ACHN (cell line): Measurements from ENCODE around the gene HLX.

Source experiments
- DNase-seq: peaks from one replicate; pipeline ENCODE4 v3.0.0-alpha.2; 2015
- in situ Hi-C: cut with HindIII; loops from 2 replicates; pipeline ENCODE4 v1.10.0; 2017; ENCODE audit warnings: low sequenced_read_pairs, low pct_ligation_motif_present, low pct_unique_long_range_greater_than_20kb

Gene HLX

GRCh38 chr1:220880726-220881506, 1.7 kb downstream of the HLX start:
- no peak for DNase-seq
- in situ Hi-C loops, result no loop called here

- DNase-seq, result no peak
- in situ Hi-C loops, result no loop called here
These were observed 3.0 kb downstream of the HLX start for GRCh38 chr1:220882061-220882891.

GRCh38 chr1:220884109-220884980, 5.1 kb downstream of the HLX start:
- no peak for DNase-seq
- in situ Hi-C loops, result no loop called here

GRCh38 chr1:220884981-220885918, 6.0 kb downstream of the HLX start:
- in situ Hi-C loops, result no loop called here
- DNase-seq, result no peak

- DNase-seq, result no peak
- in situ Hi-C loops, result no loop called here
These were observed 6.7 kb downstream of the HLX start for GRCh38 chr1:220885971-220886370.

GRCh38 chr1:220886470-220887201, 7.4 kb downstream of the HLX start:
- in situ Hi-C loops, result no loop called here
- no peak for DNase-seq

- no peak for DNase-seq
- in situ Hi-C loops, result no loop called here
These were observed 7.9 kb downstream of the HLX start for GRCh38 chr1:220887202-220887519.

- DNase-seq, result peak; percentile 21
- in situ Hi-C loops, result no loop called here
These were observed 8.5 kb downstream of the HLX start for GRCh38 chr1:220887520-220888416.

GRCh38 chr1:220888417-220888986, 9.3 kb downstream of the HLX start:
- in situ Hi-C loops, result no loop called here

GRCh38 chr1:220889333-220889732, 10.1 kb downstream of the HLX start:
- in situ Hi-C loops, result no loop called here

More at GRCh38 chr1:220888417-220888986, 9.3 kb downstream of the HLX start:
- no peak for DNase-seq

GRCh38 chr1:220889848-220890287, 10.6 kb downstream of the HLX start:
- in situ Hi-C loops, result no loop called here
- DNase-seq, result no peak

More at GRCh38 chr1:220889333-220889732, 10.1 kb downstream of the HLX start:
- DNase-seq, result no peak

- in situ Hi-C loops, result no loop called here
- no peak for DNase-seq
These were observed 11.4 kb downstream of the HLX start for GRCh38 chr1:220890602-220891001.

GRCh38 chr1:220891224-220892085, 12.2 kb downstream of the HLX start:
- DNase-seq, result no peak
- in situ Hi-C loops, result no loop called here

- no peak for DNase-seq
- in situ Hi-C loops, result no loop called here
These were observed 12.8 kb downstream of the HLX start for GRCh38 chr1:220892086-220892376.

- in situ Hi-C loops, result no loop called here
These were observed 13.9 kb downstream of the HLX start for GRCh38 chr1:220892997-220893700.

More at GRCh38 chr1:220892997-220893700, 13.9 kb downstream of the HLX start:
- DNase-seq, result no peak
